ENCODE results near the gene SFMBT1. TPM values are rescaled to one million over a fixed set of nuclear protein-coding genes. Genes with fewer than 3 reads are reported as not detected.
"Not testable (repeated sequence)": the region's sequence is repeated elsewhere in the genome, so short reads cannot be mapped to it uniquely, and the experiment has no call there.

SFMBT1 gene
- total RNA-seq, 4 donors from 2014 or later, result 3.3 to 37.9 (median 15.1) TPM

- DNase-seq, result no peak
- H3K4me1 ChIP-seq, result no peaks in the 10 kb centered on the region
- H3K27ac ChIP-seq, result no peak overlapping the region
- TF ChIP-seq POLR2A (IDR thresholded peaks at IDR 0.05) (no peak), CTCF (IDR thresholded peaks at IDR 0.05) (no peak)
- H3K27me3 ChIP-seq, result no peaks in the 10 kb centered on the region
- no peak overlapping the region for H3K4me3 ChIP-seq
- no peaks in the 10 kb centered on the region for H3K9me3 ChIP-seq
- intact Hi-C loops (cut with DNase I; ENCODE audit: low total_unique reads), result no loop called here
- no peaks in the 10 kb centered on the region for H3K36me3 ChIP-seq
These were observed 9.9 kb downstream of the SFMBT1 start for GRCh38 chr3:53035825-53036619.

DNA sequence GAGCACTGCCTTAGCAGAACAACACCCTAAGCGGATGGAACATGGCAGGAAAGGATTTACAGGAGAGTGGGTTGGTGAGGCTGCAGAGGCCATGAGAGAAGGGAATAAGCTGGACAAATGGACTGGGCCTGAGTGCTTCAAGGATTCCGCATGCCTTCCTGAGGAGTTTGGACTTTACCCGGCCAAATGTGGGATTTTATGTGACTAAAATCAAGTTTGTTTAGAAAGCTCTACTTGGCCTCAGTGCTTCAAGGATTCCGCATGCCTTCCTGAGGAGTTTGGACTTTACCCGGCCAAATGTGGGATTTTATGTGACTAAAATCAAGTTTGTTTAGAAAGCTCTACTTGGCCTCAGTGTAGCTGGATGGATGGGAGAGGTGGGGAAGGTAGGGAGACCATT, 10.9 kb downstream of the SFMBT1 start:
- DNase-seq; intact Hi-C loops (cut with DNase I; ENCODE audit: low total_unique reads); H3K4me1 ChIP-seq; H3K27ac ChIP-seq; H3K27me3 ChIP-seq; H3K4me3 ChIP-seq; H3K36me3 ChIP-seq; H3K9me3 ChIP-seq: not testable (repeated sequence)

GRCh38 chr3:53034411-53034810, 11.5 kb downstream of the SFMBT1 start:
- H3K4me3 ChIP-seq; DNase-seq; H3K27me3 ChIP-seq; H3K9me3 ChIP-seq; H3K27ac ChIP-seq; H3K4me1 ChIP-seq; H3K36me3 ChIP-seq; intact Hi-C loops (cut with DNase I; ENCODE audit: low total_unique reads): not testable (repeated sequence)

DNA sequence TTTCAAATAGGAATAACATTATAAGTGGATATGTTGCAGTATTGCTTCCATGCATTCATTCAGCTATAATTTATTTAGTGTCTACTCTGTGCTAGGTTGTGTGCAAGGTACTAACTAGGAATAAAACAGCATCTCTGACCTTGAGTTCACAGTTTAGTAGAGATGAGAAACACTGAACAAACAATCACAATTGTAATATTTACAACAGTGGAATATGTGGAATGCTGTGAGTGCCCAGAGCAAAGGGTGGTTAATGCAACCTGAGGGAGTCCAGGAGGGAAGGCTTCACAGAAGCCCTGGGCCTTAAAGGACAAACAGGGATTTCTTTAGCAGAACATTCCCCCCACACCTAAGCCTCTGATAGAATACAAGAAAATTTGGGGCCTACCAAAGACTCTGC, 13.3 kb downstream of the SFMBT1 start:
- no peak overlapping the region for H3K4me3 ChIP-seq
- no peaks in the 10 kb centered on the region for H3K36me3 ChIP-seq
- H3K9me3 ChIP-seq, result no peaks in the 10 kb centered on the region
- intact Hi-C loops (cut with DNase I; ENCODE audit: low total_unique reads), result no loop called here
- no peak for DNase-seq
- no peak for TF ChIP-seq CTCF (IDR thresholded peaks at IDR 0.05)
- TF ChIP-seq POLR2A (IDR thresholded peaks at IDR 0.05), result no peak
- no peaks in the 10 kb centered on the region for H3K4me1 ChIP-seq
- H3K27ac ChIP-seq, result no peak overlapping the region
- H3K27me3 ChIP-seq, result no peaks in the 10 kb centered on the region

- no peaks in the 10 kb centered on the region for H3K36me3 ChIP-seq
- H3K4me3 ChIP-seq, result no peak overlapping the region
- H3K9me3 ChIP-seq, result no peaks in the 10 kb centered on the region
- H3K27me3 ChIP-seq, result no peaks in the 10 kb centered on the region
- H3K4me1 ChIP-seq, result no peaks in the 10 kb centered on the region
- intact Hi-C loops (cut with DNase I; ENCODE audit: low total_unique reads), result no loop called here
- no peak overlapping the region for H3K27ac ChIP-seq
- DNase-seq, result no peak
- TF ChIP-seq POLR2A (IDR thresholded peaks at IDR 0.05) (no peak), CTCF (IDR thresholded peaks at IDR 0.05) (no peak)
These were observed 15.0 kb downstream of the SFMBT1 start for GRCh38 chr3:53030619-53031449.

- H3K27me3 ChIP-seq, result no peaks in the 10 kb centered on the region
- H3K4me1 ChIP-seq, result no peaks in the 10 kb centered on the region
- TF ChIP-seq CTCF (IDR thresholded peaks at IDR 0.05) (no peak), POLR2A (IDR thresholded peaks at IDR 0.05) (no peak)
- H3K4me3 ChIP-seq, result no peak overlapping the region
- H3K36me3 ChIP-seq, result no peaks in the 10 kb centered on the region
- no peak for DNase-seq
- H3K27ac ChIP-seq, result no peak overlapping the region
- H3K9me3 ChIP-seq, result no peaks in the 10 kb centered on the region
- intact Hi-C loops (cut with DNase I; ENCODE audit: low total_unique reads), result no loop called here
These were observed 17.2 kb downstream of the SFMBT1 start for GRCh38 chr3:53028641-53029040.
